Measurements from ENCODE around the gene EIF1.
"Not testable (repeated sequence)": the region's sequence is repeated elsewhere in the genome, so short reads cannot be mapped to it uniquely, and the experiment has no call there.

EIF1 gene

GRCh38 chr17:41664587-41665565, 23.8 kb upstream of the EIF1 start:
- no peak for TF ChIP-seq CTCF (IDR thresholded peaks at IDR 0.05; ENCODE audit: low read depth, low read length)
- H3K4me3 ChIP-seq (ENCODE audit: low read depth, low read length): no peak overlapping the region

GRCh38 chr17:41665566-41666236, 23.0 kb upstream of the EIF1 start:
- peak; percentile 95 for TF ChIP-seq CTCF (IDR thresholded peaks at IDR 0.05; ENCODE audit: low read depth, low read length)
- peak overlapping the region; percentile 54 for H3K4me3 ChIP-seq (ENCODE audit: low read depth, low read length)

- peak overlapping the region; percentile 54; the same call in 1 of the 2 replicates for H3K4me3 ChIP-seq (ENCODE audit: low read depth, low read length)
- TF ChIP-seq CTCF (IDR thresholded peaks at IDR 0.05; ENCODE audit: low read depth, low read length): no peak
Measured at GRCh38 chr17:41666237-41666641, 22.4 kb upstream of the EIF1 start.

- H3K4me3 ChIP-seq (ENCODE audit: low read depth, low read length): peak overlapping the region; percentile 46
- TF ChIP-seq CTCF (IDR thresholded peaks at IDR 0.05; ENCODE audit: low read depth, low read length): peak; percentile 93
Measured at GRCh38 chr17:41666708-41667279, 21.9 kb upstream of the EIF1 start.

GRCh38 chr17:41667280-41668041, 21.2 kb upstream of the EIF1 start:
- TF ChIP-seq CTCF (IDR thresholded peaks at IDR 0.05; ENCODE audit: low read depth, low read length): no peak
- H3K4me3 ChIP-seq (ENCODE audit: low read depth, low read length): no peak overlapping the region

- TF ChIP-seq CTCF (IDR thresholded peaks at IDR 0.05; ENCODE audit: low read depth, low read length): no peak
- H3K4me3 ChIP-seq (ENCODE audit: low read depth, low read length): no peak overlapping the region
Measured at GRCh38 chr17:41672153-41672552, 16.5 kb upstream of the EIF1 start.

- not testable (repeated sequence) for H3K4me3 ChIP-seq (ENCODE audit: low read depth, low read length)
Measured at GRCh38 chr17:41675157-41676057, 13.3 kb upstream of the EIF1 start.

All from WI38 (cell line).